SW480 (cell line): ENCODE data around the gene HOATZ.

ENCODE experiments used
- DNase-seq: peaks from one replicate; pipeline ENCODE4 v3.0.0-alpha.2; 2016; ENCODE audit warnings: low spot score

HOATZ gene

DNA sequence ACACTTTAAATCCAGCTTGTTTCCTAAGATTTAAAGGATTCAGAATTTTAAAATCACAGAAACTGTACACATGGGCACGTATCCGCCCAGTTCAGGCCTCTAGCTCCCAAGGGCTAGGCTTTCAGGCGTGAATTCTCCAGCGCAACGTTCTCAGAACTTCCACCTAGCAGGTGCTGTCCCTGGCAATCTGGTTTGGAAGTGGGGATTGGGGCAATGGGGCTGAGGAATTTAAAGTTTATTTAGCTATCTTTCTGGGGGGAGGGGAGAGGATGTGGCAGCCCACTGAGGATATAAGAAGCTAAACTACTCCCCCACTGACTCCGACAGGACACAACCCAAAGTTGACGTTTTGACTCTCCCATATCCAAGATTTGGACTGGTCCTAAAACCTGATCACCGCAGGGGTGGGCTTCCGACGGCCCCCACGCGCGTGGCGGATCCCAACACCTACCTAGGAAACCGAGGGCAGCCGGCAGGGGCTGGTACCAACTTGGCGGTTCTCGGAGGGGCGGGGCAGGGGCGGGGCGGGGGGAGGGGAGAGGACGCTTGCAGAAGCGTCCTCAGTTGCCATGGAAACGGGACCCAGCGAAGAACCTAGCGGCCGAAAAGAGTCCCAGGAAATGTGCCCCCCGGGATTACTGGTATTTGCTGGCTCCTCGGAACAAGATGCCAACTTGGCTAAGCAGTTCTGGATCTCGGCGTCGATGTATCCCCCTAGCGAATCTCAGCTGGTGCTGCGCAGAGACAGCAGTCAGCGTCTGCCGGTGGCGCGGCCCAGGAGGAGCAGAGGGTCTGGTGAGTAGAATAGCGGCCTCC is at the start of gene HOATZ:
Gene HOATZ (plus strand): TSS at position 563 of the 816 bp plus-strand sequence. CDS start 7 bp downstream, at position 570.
- no peak for DNase-seq

DNA sequence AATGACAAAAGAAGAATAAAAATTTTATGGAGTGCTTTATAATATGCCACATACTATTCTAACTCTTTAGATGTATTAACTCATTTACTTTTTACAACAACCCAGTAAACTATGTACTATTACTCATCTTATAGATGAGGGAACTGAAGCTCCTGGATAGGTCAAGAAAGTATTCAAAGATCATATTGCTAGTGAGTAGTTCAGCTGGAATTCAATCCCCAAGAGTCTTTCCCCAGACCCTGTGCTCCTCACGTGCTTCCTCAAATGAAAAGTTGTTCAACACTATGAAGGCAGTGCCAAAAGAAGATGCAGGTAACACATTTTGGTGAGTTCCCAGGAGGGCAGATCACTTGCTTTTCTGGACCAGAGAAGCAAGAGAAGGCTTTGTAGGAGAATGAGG is 49.2 kb upstream of the HOATZ start:
- DNase-seq, result no peak

DNA sequence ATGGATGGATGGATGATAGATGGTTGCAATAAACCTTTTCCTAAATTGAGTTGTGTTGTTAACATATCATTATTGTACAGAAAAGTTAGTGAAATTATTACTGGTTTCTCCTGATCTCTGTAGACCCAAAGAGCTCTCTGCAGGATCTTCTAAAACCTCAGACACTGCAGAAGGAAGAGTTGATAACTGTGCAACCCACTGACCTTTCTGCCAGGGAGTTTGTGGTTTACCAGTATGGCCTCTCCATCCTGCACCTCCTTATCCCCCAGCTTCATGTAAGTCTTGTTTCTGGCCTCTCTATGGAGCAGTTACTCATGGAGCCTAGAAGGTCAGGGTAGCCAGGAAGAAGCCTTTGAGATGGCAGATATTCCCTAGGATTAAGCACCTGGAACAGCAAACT is 48.0 kb upstream of the HOATZ start:
- DNase-seq, result no peak

DNA sequence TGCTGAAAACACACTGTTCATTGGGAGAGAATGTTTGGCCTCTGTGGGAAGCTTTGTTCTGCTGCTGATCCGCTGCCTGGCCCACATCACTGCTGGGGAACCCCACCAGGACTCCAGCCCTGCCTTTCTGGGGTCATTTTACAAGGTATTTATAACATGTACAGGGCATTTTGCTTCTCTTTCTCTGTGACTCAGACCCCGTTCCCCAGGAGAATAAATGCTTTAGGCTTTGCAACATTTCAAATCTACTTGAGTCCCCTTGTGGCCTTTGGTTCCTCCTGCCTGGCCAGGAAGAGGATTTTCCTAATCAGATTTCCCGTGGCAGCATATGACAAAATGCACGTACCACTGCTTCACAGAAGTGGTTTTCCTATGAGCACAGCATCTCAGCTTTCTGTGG is 45.4 kb upstream of the HOATZ start:
- DNase-seq, result no peak

DNA sequence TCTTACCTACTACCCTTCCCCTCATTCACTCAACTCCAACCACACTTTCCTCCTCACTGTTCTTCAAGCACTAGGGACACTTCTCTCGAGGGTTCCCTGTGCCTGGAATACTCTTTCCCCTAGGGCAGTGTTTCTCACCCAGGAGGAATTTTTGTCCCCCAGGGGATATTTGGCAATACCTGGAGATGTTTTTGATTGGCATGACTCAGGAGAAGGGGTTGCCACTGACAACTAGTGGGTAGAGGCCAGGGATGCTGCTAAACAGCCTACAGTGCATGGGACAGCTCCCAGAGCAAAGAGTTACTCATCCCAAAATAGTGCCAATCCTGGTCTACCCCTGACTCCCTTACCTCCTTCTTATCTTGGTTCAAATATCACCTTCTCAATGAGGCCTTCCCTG is 42.4 kb upstream of the HOATZ start:
- DNase-seq, result no peak

DNA sequence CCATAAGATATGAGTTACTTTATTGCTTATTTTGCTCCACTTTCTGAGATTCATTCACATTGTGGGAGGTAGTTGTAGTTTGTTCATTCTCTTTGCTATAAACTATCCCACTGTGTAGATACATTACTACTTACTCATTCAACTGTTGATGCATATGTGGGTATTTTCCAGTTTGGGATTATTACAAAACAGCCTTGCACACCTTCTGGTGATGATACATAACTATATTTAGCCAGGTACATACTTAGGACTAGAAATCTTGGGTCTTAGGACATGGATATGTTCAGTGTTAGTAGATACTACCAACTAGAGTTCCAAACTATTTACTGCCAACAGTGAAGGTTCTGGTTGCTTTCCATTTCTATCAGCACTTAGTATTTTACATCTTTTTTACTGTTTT is 40.1 kb upstream of the HOATZ start:
- DNase-seq, result no peak

DNA sequence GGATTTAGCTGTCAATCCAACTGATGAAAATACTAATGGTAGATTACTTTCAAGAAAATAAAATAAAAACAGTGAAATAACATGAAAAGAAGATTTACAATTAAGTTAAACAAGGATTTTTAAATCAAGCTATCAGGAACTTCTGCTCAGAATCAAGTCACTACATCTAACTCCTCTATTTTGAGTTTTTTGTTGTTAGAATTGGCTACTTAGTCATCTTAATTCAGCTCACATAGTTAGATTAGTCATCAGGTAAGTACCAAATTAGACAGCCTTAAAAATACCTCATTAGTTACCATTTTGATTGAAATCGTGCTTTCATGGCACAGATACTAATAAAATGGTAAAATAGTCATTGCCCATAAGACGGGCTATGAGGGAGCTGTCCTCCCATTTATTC is 38.2 kb upstream of the HOATZ start:
- no peak for DNase-seq

- DNase-seq, result no peak
Observed at GRCh38 chr11:111476956-111477355, 37.6 kb upstream of the HOATZ start.

DNA sequence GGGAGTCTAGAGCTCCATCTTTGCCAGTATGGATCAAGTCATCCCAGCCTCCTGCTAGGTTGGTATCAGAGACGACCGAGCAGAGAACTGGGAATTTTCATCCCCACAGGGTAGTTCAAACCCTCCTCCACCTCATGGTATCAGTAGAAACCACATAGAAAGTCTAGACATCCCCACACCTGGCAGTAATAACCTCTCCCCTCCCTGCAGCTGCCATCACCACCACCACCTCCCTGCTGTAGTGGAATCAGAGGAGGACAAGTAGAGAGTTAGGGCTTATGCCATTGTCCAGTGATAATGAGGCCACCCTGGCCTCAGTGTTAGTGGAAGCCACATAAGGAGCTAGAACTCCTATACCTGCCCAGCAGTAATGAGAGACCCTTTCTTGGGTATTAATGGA is 36.7 kb upstream of the HOATZ start:
- DNase-seq, result no peak

DNA sequence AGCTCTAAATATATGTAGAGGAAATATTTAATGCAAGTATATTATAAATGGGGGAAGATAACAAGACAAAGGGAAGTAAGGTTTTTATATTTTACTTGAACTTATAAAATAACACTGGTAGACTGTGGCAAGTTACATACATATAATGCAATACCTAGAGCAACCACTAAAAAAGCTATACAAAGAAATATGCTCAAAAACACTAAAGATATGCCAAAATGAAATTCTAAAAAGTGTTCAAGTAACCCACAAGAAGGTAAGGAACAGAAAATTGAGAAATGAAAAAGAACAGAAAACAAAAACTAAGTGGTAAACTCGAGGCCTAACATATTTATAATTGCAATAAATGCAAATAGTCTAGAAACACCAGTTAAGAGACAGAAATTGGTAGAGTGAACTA is 34.9 kb upstream of the HOATZ start:
- no peak for DNase-seq

DNA sequence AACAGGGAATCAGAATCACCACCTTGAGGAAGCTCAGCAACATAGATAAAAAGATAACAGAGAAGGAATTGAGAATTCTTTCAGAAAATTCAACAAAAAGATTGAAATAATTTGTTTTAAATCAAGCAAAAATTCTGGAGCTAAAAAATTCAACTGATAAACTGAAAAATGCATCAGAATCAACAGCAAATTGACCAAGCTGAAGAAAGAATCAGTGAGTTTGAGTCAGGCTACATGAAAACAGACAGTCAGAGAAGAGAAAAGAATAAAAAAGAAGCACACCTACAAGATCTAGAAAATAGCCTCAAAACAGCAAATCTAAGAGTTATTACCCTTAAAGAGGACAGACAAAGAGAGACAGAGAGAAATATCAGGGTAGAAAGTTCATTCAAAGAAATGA is 31.1 kb upstream of the HOATZ start:
- DNase-seq, result no peak

DNA sequence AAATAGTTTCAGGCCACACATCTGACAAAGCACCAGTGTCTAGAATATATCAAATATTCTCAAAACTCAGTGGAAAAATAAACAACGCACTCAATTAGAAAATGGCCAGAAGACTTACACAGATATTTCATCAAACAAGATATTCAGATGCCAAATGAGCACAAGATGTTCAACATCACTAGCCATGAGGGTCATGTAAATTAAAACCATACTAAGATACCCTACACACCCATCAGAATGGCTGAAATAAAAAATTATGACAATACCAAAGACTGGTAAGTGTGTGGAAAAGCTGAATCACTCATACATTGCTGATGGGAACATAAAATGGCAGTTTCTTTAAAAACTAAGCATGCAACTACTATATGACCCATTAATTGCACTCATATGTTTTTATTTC is 24.1 kb upstream of the HOATZ start:
- DNase-seq, result no peak

GRCh38 chr11:111494040-111494439 is 20.5 kb upstream of the HOATZ start:
- no peak for DNase-seq

GRCh38 chr11:111499483-111499882 is 15.1 kb upstream of the HOATZ start:
- DNase-seq, result no peak

GRCh38 chr11:111500481-111500880 is 14.1 kb upstream of the HOATZ start:
- no peak for DNase-seq

- DNase-seq, result no peak
Observed at GRCh38 chr11:111502611-111503010, 12.0 kb upstream of the HOATZ start.

- DNase-seq, result no peak
Observed at GRCh38 chr11:111510311-111510710, 4.3 kb upstream of the HOATZ start.

DNA sequence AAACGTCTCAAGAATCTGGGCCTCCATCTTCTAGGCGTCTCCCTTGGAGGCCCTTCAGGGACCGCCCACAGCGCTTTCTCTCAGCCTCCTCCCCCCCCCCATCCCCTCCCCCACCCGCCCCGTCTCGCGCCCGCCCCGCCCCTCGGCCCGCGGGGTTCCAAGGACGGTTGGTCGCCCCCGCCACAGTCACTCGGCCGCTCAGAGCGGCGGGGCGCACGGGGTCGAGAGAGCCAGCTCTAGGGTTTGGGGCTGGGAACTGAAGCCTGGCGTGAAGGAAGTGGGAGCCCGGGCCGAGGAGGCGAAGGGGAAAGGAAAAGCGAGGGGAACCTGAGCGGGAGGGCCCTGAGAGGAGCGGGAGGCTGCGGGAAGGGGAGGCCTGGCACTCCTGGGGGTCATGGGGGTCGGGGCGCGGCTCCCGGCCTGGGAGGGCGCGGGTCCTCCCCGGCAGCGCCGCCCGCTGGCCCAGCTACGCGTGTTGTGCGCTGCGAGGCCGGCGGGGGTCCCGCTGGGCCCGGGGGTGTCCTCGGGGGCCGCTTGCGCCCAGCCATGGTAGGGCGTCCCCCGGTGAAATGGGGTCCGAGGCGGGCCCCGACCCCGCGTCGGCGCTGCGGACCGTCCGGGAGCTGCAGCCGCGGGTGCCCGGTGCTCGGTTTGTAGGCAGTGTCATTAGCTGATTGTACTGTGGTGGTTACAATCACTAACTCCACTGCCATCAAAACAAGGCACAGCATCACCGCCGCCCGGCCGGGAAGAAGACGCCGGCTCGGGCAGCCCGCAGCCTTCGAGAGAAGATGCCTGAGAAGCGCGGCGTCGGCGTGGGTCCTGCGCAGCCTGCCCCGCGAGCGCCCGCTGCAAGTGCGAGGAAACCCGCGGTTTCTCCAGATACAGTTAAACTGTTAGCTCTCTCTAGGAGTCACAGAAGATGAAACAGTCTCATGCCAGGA is 2.0 kb upstream of the HOATZ start, which contains the start of gene BTG4:
Gene BTG4 (minus strand): TSS at position 91 of the 944 bp plus-strand sequence. CDS start 13,610 bp downstream, outside the sequence.
- no peak for DNase-seq

- no peak for DNase-seq
Observed at GRCh38 chr11:111513240-111513605, 1.4 kb upstream of the HOATZ start.

DNA sequence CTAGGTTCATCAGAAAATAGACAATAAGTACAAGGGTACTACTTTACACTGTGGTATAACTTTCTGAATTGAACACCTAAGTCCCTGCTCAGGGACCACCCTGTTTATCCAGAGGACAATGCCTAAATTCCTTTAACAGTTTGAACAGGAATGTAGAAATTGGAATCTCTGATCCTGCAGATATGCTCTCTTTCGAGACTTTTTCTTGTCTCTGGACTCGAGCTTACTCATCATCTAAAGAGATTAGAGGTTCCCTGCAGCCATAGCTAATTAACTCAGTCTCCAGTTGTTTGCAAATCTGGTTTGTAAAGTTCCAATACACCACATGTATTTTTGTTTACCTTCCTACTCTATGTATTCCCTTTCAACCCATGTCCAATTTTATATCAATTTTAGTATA is 1.0 kb downstream of the HOATZ start:
- no peak for DNase-seq

DNA sequence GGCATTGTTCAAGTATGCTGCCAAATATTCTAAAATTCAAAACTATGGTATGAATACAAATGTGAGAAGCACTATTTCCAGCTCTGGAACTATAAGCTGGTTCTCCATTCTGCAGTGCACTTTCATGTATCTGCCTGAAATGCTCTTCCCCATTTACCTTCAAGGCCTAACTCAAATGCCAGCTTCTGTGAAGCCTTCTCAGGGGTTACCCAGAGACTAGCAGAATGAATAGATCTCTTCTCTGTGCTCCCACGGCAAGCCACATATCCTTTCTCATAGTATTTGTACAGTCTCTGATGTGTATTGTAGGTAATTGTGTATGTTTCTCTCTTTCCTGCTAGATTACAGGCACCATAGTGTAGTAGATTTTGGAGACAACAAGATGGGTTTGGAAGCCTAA is 4.1 kb downstream of the HOATZ start:
- no peak for DNase-seq

DNA sequence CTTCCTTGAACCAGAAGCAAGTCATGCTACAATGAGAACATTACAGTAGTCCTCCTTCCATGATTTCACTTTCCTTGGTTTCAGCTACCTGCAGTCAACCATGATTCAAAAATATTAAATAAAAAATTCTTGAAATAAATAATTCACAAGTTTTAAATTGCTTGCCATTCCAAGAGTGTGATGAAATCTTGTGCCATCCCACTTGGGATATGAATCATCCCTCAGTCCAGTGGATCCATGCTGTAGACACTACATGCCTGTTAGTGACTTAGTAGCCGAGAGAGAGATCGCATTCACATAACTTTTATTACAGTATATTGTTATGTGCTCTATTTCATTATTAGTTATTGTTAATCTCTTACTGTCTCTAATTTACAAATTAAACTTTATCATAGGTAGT is 6.0 kb downstream of the HOATZ start:
- DNase-seq, result peak; percentile 21

GRCh38 chr11:111521135-111521534 is 6.6 kb downstream of the HOATZ start:
- DNase-seq, result peak; percentile 41
